Stimulated activated CD8-positive, alpha-beta memory T cell treated with anti-CD3 and anti-CD28 coated beads, Interleukin-4, amount 100 ng/mL, for 48 hours (primary cell): ENCODE measurements around the gene SYT14.
"Not testable (repeated sequence)": the region's sequence is repeated elsewhere in the genome, so short reads cannot be mapped to it uniquely, and the experiment has no call there.

Source experiments
- DNase-seq: peaks from one replicate; pipeline ENCODE4 v3.0.0-alpha.2; 2020

Gene SYT14

GRCh38 chr1:209937996-209938959, at the start of gene SYT14:
Gene SYT14, plus strand, starts transcription at chr1:209938217. Its CDS starts 48 bp downstream, at chr1:209938265.
- peak; percentile 28 for DNase-seq

- not testable (repeated sequence) for DNase-seq
Measured at GRCh38 chr1:209888291-209889076, 49.5 kb upstream of the SYT14 start.

GRCh38 chr1:209889077-209889418, 49.0 kb upstream of the SYT14 start:
- DNase-seq: no peak

GRCh38 chr1:209890641-209891330, 47.2 kb upstream of the SYT14 start:
- no peak for DNase-seq

DNA sequence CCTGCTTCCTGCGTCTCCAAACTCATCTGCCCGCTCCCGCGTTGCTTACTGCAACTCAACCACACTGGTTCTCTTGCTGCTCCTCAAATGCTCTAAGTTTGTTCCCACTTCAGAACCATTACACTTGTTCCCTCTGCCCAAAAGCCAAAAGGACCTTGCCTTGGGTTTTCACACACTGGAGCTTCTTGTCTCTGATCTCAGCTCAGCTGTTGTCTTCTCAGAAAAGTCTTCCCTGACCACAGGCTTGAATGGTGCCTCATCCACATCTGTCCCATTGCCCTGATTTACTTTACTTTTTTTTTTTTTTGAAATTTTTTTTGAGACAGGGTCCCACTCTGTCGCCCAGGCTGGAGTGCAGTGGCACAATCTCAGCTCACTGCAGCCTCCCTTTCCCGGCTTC, 44.3 kb upstream of the SYT14 start:
- no peak for DNase-seq

DNA sequence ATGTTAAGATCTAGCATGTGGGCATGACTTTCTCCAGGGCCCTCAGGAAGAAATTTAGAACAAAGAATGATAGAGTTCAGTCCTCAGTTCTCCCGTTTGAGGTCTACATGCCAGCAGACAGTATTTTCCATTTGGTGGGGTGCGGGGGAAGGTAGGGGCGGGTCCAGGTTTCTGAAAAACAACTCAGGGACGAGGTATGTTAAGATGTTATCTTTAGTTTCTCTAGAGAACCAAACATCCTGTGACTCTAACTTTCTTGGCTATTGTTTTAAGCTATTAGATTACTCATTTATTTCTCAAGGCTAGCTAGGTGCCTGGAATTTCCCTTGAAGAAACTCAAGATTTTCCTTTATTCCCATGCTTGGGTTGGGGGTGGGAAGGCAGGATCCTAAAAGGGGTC, 42.3 kb upstream of the SYT14 start:
- peak; percentile 35 for DNase-seq

- no peak for DNase-seq
Measured at GRCh38 chr1:209896346-209896745, 41.7 kb upstream of the SYT14 start.

- not testable (repeated sequence) for DNase-seq
Measured at GRCh38 chr1:209898271-209898670, 39.7 kb upstream of the SYT14 start.

GRCh38 chr1:209898851-209899250, 39.2 kb upstream of the SYT14 start:
- not testable (repeated sequence) for DNase-seq

- peak; percentile 60 for DNase-seq
Measured at GRCh38 chr1:209899948-209900347, 38.1 kb upstream of the SYT14 start.

GRCh38 chr1:209900734-209901133, 37.3 kb upstream of the SYT14 start:
- no peak for DNase-seq

DNA sequence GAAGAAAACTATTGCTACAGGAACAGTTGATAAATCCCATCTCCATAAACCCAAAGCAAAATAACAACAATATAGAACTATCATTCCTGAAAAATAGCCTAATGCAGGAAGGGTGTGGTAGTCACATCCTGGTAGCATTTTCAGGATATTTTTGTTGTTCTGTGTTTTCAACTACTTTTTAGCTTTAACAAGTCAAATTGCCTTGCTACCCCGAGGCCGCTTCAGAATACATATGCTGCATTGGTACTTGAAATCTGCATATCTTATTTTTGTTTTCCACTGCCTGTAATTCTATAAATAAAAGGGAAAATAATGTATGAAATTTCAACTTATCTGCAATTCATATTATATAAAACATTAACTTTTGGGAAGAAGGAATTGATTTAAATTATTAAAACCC, 36.8 kb upstream of the SYT14 start:
- DNase-seq: no peak

GRCh38 chr1:209904774-209905173, 33.2 kb upstream of the SYT14 start:
- not testable (repeated sequence) for DNase-seq

DNA sequence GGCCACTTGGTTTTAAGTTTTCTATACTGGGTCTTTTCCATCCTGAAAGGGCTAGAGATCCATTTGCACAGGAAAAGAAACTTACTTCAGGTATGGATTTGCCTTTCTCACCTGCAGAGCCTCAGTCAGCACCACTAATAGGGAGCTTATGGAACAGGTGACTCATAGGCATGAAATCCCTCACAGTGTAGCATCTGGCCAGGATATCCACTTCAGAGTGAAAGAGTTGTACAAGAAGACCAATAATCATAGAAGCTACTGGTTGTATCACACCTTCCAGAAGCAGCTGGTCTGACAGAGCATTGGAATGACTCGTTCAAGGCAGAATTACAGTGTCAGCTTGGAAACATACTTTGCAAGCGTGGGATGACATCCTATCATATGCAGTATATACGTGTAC, 26.3 kb upstream of the SYT14 start:
- no peak for DNase-seq

DNA sequence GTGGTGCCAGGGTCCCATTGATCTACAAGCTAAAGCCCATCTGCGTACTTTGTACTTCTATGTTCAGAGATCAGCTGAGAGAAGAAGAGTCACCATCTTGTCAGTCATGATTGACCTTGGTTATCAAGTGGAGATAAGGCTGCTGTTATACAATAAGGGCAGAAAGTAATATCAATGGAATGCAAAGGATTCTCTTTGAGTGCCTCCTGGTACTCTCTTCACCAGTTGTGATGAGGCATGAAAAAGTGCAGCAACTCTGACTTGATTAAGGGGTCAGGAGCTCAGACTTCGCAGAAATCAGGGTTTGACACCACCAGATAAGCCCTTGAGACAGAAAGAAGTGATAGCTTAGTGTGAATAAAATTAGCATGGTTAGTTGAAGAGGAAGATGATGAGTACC, 25.7 kb upstream of the SYT14 start:
- DNase-seq: no peak

DNA sequence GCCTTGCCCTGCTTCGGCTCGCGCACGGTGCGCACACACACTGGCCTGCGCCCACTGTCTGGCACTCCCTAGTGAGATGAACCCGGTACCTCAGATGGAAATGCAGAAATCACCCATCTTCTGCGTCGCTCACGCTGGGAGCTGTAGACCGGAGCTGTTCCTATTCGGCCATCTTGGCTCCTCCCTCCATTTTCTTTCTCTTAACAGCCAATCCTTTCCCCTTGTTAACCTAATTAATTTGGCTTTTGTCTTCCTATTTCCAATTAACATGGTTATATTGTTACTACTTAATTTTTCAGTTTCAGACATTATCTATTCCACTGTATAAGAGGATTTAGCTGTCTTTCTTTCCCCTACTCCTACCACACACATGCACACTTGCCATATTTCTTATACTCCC, 18.4 kb upstream of the SYT14 start:
- not testable (repeated sequence) for DNase-seq

- DNase-seq: no peak
Measured at GRCh38 chr1:209920844-209921243, 17.2 kb upstream of the SYT14 start.

- DNase-seq: no peak
Measured at GRCh38 chr1:209924390-209924789, 13.6 kb upstream of the SYT14 start.

- DNase-seq: no peak
Measured at GRCh38 chr1:209926045-209926444, 12.0 kb upstream of the SYT14 start.

- DNase-seq: no peak
Measured at GRCh38 chr1:209927466-209927865, 10.6 kb upstream of the SYT14 start.

- DNase-seq: no peak
Measured at GRCh38 chr1:209929751-209930150, 8.3 kb upstream of the SYT14 start.

- DNase-seq: no peak
Measured at GRCh38 chr1:209931141-209931540, 6.9 kb upstream of the SYT14 start.

- no peak for DNase-seq
Measured at GRCh38 chr1:209936125-209936524, 1.9 kb upstream of the SYT14 start.
